SK-N-SH (cell line): Measurements from ENCODE around the gene DDRGK1. TPM values are rescaled to one million over a fixed set of nuclear protein-coding genes. Genes with fewer than 3 reads are reported as not detected.

ENCODE experiments used
- CTCF ChIA-PET: fragments of 300-600, 350-600 bp; formaldehyde crosslinking; extraction: SDS; loops from one replicate; lab custom pipeline; 2021; lab: Yijun Ruan, JAX
- POLR2A ChIA-PET: fragments of 350-600 bp; sonication (Branson Sonifier 250); formaldehyde crosslinking; extraction: SDS; loops from one replicate; lab custom pipeline; 2020; ENCODE audit warnings: antibody characterized with exemption, inconsistent platforms; lab: Yijun Ruan, JAX
- DNase-seq: peaks from one replicate; pipeline ENCODE4 v3.0.0; 2012
- H2AFZ ChIP-seq: fragments of 200-600 bp; sonication (generic); 2 replicates; pipeline ENCODE4 v1.8.1; 2016; ENCODE audit warnings: antibody characterized with exemption, mild to moderate bottlenecking, low read depth
- H3F3A ChIP-seq: fragments of 200-600 bp; sonication (generic); replicated peaks from 2 replicates; pipeline ENCODE3; 2016; ENCODE audit warnings: antibody characterized with exemption, mild to moderate bottlenecking; ENCODE audit not compliant: insufficient read depth
- H3K27ac ChIP-seq, 2 experiments: fragments of 200-500 bp in 1 of 2; fragments of 200-600 bp in 1 of 2; sonication (Bioruptor generic) in 1 of 2; sonication (generic), shearing (Covaris generic) in 1 of 2; 2 replicates each; pipeline versions ENCODE4 v1.5.1 to v1.6.1; 2014 to 2016; ENCODE audit warnings: low read depth in 2 of 2, inconsistent platforms in 1 of 2, low read length in 1 of 2, mild to moderate bottlenecking in 1 of 2, mixed read lengths in 1 of 2
- H3K27me3 ChIP-seq: fragments of 200-600 bp; sonication (generic), shearing (Covaris generic); 2 replicates; pipeline ENCODE4 v1.6.1; 2016; ENCODE audit warnings: mixed run types; ENCODE audit not compliant: insufficient read depth
- H3K36me3 ChIP-seq, 2 experiments: fragments of 200-500 bp in 1 of 2; fragments of 200-600 bp in 1 of 2; sonication (Bioruptor generic) in 1 of 2; sonication (generic) in 1 of 2; replicated peaks in 1 of 2; 2 replicates each; pipeline versions ENCODE3 to v1.5.1; 2014 to 2016; ENCODE audit warnings: low read length in 1 of 2, mild to moderate bottlenecking in 1 of 2; ENCODE audit not compliant: insufficient read depth in 2 of 2, control insufficient read depth in 1 of 2
- H3K4me1 ChIP-seq, 2 experiments: fragments of 200-500 bp in 1 of 2; fragments of 200-600 bp in 1 of 2; sonication (Bioruptor generic) in 1 of 2; sonication (generic), shearing (Covaris generic) in 1 of 2; 2 replicates each; pipeline versions ENCODE4 v1.5.1 to v1.6.1; 2014 to 2016; ENCODE audit warnings: low read depth in 1 of 2, low read length in 1 of 2, mixed run types in 1 of 2; ENCODE audit not compliant: insufficient read depth in 2 of 2, control insufficient read depth in 1 of 2
- H3K4me2 ChIP-seq: fragments of 200-600 bp; sonication (generic), shearing (Covaris generic); 2 replicates; pipeline ENCODE4 v1.6.1; 2017; ENCODE audit warnings: mixed run types
- H3K4me3 ChIP-seq, 2 experiments: fragments of 200-500 bp in 1 of 2; fragments of 200-600 bp in 1 of 2; sonication (Bioruptor generic) in 1 of 2; sonication (generic), shearing (Covaris generic) in 1 of 2; 2 replicates each; pipeline versions ENCODE4 v1.5.1 to v1.8.1; 2014 to 2016; ENCODE audit warnings: low read depth in 2 of 2, inconsistent platforms in 1 of 2, low read length in 1 of 2, mild to moderate bottlenecking in 1 of 2, mixed read lengths in 1 of 2, moderate library complexity in 1 of 2
- H3K79me2 ChIP-seq: fragments of 200-600 bp; sonication (generic); 2 replicates; pipeline ENCODE4 v1.8.1; 2017; ENCODE audit warnings: mild to moderate bottlenecking; ENCODE audit not compliant: insufficient read depth
- H3K9ac ChIP-seq: fragments of 200-600 bp; sonication (generic); 2 replicates; pipeline ENCODE4 v1.6.1; 2017; ENCODE audit warnings: mixed run types
- H3K9me2 ChIP-seq: fragments of 200-600 bp; sonication (generic); 2 replicates; pipeline ENCODE4 v1.6.1; 2017; ENCODE audit warnings: mixed run types
- H3K9me3 ChIP-seq: fragments of 200-600 bp; sonication (generic); 2 replicates; pipeline ENCODE4 v1.6.1; 2017; ENCODE audit warnings: mixed run types, mild to moderate bottlenecking, moderate library complexity
- H4K20me1 ChIP-seq: fragments of 200-600 bp; sonication (generic); 2 replicates; pipeline ENCODE4 v1.6.1; 2017; ENCODE audit warnings: mild to moderate bottlenecking, mixed run types; ENCODE audit not compliant: insufficient read depth
- CTCF ChIP-seq: fragments of 200-600 bp; sonication (generic); IDR thresholded peaks from 2 replicates; pipeline ENCODE4 v1.6.1; 2017; ENCODE audit warnings: antibody characterized with exemption, mild to moderate bottlenecking, moderate library complexity
- ELF1 ChIP-seq: IDR thresholded peaks from 2 replicates; pipeline ENCODE4 v1.4.0; 2012
- FOXJ3 ChIP-seq: sonication (generic); formaldehyde crosslinking; IDR thresholded peaks from 2 replicates; pipeline ENCODE4 v1.5.1; 2020; ENCODE audit warnings: mild to moderate bottlenecking, missing genetic modification reagents
- JUND ChIP-seq: IDR thresholded peaks from 2 replicates; pipeline ENCODE4 v1.4.0; 2012
- MAX ChIP-seq: IDR thresholded peaks from 2 replicates; pipeline ENCODE4 v1.4.0; 2012; ENCODE audit warnings: low read depth
- MXI1 ChIP-seq: IDR thresholded peaks from 2 replicates; pipeline ENCODE4 v1.6.1; 2012; ENCODE audit warnings: mild to moderate bottlenecking, low read depth, low read length, improper control_type of control experiment
- NRF1 ChIP-seq: IDR thresholded peaks from 2 replicates; pipeline ENCODE4 v1.6.1; 2012; ENCODE audit warnings: low read depth, mild to moderate bottlenecking, low read length
- PBX3 ChIP-seq: IDR thresholded peaks from 2 replicates; pipeline ENCODE4; 2012
- POLR2AphosphoS5 ChIP-seq: IDR thresholded peaks from 2 replicates; pipeline ENCODE4 v1.6.1; 2012; ENCODE audit warnings: low read depth, low read length
- RCOR1 ChIP-seq: fragments of 150-350 bp; IDR thresholded peaks from 2 replicates; pipeline ENCODE4 v1.6.1; 2017; ENCODE audit warnings: antibody characterized with exemption, low read length
- RXRA ChIP-seq: IDR thresholded peaks from 2 replicates; pipeline ENCODE4 v1.4.0; 2012; ENCODE audit warnings: low read depth, mild to moderate bottlenecking, borderline replicate concordance
- USF2 ChIP-seq: fragments of 150-350 bp; IDR thresholded peaks from 2 replicates; pipeline ENCODE4 v1.6.1; 2017; ENCODE audit warnings: antibody characterized with exemption, low read length, low read depth, borderline replicate concordance
- YY1 ChIP-seq: IDR thresholded peaks from 2 replicates; pipeline ENCODE4 v1.4.0; 2012; ENCODE audit warnings: low read depth, mild to moderate bottlenecking
- ZBTB33 ChIP-seq: IDR thresholded peaks from 2 replicates; pipeline ENCODE4 v1.4.0; 2012; ENCODE audit warnings: low read depth, borderline replicate concordance
- WGBS: methylation state at CpG from one replicate; pipeline ENCODE4 v1.1.6; 2017; ENCODE audit warnings: low lambda C conversion rate; 5-methylcytosine and 5-hydroxymethylcytosine counted together
- polyA plus RNA-seq, 3 experiments: library from polyadenylated mRNA; depleted of rRNA; stranded (reverse); fragments of >200 nt; gene quantifications; 2 replicates each; pipeline ENCODE4 v1.2.3, GENCODE V29; 2012

DDRGK1 gene
- polyA plus RNA-seq, 1 of the 3 experiments (the other 2 are of a cell fraction) = 70.6 TPM

- Histone ChIP-seq H3K27me3 (no peaks in the 10 kb centered on the region), H4K20me1 (no peaks in the 10 kb centered on the region), H3K36me3 (no peaks in the 10 kb centered on the region), H3K9me3 (no peaks in the 10 kb centered on the region), H3K4me2 (no peak overlapping the region), H3K9ac (no peak overlapping the region), H3K4me3 (no peak overlapping the region), H3K4me1 (no peaks in the 10 kb centered on the region), H3K9me2 (no peaks in the 10 kb centered on the region), H3F3A (no peaks in the 10 kb centered on the region), H3K27ac (no peak overlapping the region), H3K79me2 (no peaks in the 10 kb centered on the region), H2AFZ (no peak overlapping the region)
- TF ChIP-seq ELF1 (no peak), POLR2AphosphoS5 (no peak), RXRA (no peak), NRF1 (no peak), CTCF (no peak), PBX3 (no peak), FOXJ3 (CRISPR knock-in tag) (no peak), USF2 (no peak), MAX (no peak), JUND (no peak), RCOR1 (no peak), MXI1 (no peak), YY1 (no peak), ZBTB33 (no peak)
- 96% methylated on average over 20 of the region's 21 CpGs for WGBS
- ChIA-PET CTCF (no interaction called here), POLR2A (no interaction called here)
- no peak for DNase-seq
These were observed 26.6 kb upstream of the DDRGK1 start for GRCh38 chr20:3231116-3231515.
